ENCODE measurements around the gene PLS1.
A peak's percentile ranks its signal among the peaks of the same experiment; 100 is the strongest.

PLS1 gene

DNA sequence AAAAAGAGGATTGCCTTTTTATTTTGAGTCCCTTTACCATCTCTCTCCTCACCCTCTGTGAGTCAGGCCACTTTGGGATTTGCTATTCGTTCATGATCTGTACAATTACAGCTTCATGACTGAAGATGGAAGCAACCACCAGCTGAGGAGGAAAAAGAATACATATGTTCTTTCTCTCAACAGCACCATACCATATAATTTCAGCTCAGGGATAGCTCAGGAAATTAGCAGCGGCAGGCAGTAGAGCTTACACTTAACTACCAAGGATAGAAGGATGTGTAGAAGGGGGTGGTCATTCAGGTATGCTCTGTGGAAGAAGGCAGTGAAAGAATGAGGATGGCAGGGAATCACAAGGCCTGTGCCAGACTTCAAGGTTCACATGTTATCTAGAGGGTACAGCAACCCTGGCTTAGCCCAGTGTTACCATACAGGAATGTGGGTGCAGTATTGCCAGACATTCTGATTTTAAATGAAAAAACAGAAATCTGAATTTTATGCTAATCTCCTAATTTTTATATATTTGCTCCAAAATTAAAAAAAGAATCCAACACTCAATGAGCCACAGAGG, 17.9 kb downstream of the PLS1 start:
- H3K4me3 Mint-ChIP-seq: no peak overlapping the region
- no peaks in the 10 kb centered on the region for H3K36me3 Mint-ChIP-seq
- H3K4me1 Mint-ChIP-seq: no peaks in the 10 kb centered on the region
- H3K27ac Mint-ChIP-seq: no peak overlapping the region
- ATAC-seq (no peak), DNase-seq (ENCODE audit: low spot score in 2 of 2) (no peak)
- H3K9me3 Mint-ChIP-seq: no peaks in the 10 kb centered on the region

DNA sequence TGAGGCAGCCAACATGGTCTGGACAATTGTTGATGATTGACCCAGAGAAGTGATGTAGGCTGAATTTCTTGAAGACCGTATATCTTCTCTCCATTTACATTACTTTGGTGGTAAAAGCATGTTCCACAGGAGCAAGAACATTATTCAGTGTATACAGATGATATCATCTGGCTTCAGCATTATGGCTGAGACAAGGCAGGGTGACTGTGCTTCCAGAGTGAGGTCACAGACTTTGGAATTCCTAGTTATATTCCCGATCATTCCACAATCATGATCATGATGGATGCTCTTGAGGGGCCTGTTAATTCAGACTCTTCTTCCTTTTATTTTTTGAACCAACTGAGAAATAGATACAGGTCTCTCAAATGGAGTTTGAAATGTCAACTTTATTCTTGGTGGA, 19.0 kb downstream of the PLS1 start:
- Mint-ChIP-seq H3K4me1 (no peaks in the 10 kb centered on the region), H3K36me3 (no peaks in the 10 kb centered on the region), H3K9me3 (no peaks in the 10 kb centered on the region), H3K27ac (no peak overlapping the region), H3K4me3 (no peak overlapping the region)
- ATAC-seq: no peak
- no peak for DNase-seq (ENCODE audit: low spot score in 2 of 2)

DNA sequence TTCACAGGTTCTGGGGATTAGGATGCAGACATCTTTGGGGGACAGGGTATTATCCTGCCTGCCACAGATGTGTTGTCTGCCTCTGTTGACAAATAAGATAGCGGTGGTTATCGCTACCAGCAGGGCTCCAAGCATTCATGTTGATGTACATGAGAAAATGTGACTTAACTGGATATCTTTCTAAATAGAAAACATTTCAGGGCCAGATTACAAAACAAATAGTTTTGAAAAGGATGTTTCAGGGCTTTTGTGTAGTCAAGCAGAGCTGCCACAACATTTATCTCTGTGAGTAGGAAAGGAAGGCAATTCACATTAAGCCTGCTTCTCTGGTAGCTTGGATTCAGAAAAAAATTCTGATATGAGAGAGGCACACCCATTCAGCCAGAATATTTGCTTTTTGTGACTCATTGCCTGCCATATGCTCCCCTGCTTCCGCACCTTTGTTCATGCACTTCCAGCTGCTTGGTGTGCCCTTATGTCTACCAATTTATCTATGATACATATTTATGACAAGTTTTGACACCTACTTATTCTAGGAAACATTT, 22.8 kb downstream of the PLS1 start:
- Mint-ChIP-seq H3K36me3 (no peaks in the 10 kb centered on the region), H3K4me1 (no peaks in the 10 kb centered on the region), H3K9me3 (no peaks in the 10 kb centered on the region), H3K4me3 (no peak overlapping the region), H3K27ac (no peak overlapping the region)
- ATAC-seq (no peak), DNase-seq (ENCODE audit: low spot score in 2 of 2) (no peak)

DNA sequence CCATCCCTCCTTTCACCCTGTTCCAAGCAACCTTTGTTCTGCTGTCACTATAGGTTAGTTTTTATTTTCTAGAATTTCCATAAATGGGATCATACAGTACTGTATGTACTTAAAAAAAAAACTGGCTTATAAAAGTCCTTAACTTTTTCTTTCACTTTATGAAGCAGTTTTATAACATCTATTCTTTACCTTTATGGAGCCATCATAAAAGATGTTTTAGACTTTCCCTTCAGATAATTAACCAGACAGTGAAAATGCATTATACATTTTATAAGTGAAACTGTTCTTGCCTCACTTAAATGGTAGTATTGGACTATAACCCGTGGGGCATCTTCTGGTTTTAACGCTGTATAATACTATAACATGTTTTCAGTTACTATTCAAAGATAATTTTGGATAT, 26.2 kb downstream of the PLS1 start:
- H3K36me3 Mint-ChIP-seq: no peaks in the 10 kb centered on the region
- H3K27ac Mint-ChIP-seq: no peak overlapping the region
- H3K4me3 Mint-ChIP-seq: no peak overlapping the region
- DNase-seq (ENCODE audit: low spot score in 2 of 2) (no peak), ATAC-seq (no peak)
- no peaks in the 10 kb centered on the region for H3K9me3 Mint-ChIP-seq
- no peaks in the 10 kb centered on the region for H3K4me1 Mint-ChIP-seq

DNA sequence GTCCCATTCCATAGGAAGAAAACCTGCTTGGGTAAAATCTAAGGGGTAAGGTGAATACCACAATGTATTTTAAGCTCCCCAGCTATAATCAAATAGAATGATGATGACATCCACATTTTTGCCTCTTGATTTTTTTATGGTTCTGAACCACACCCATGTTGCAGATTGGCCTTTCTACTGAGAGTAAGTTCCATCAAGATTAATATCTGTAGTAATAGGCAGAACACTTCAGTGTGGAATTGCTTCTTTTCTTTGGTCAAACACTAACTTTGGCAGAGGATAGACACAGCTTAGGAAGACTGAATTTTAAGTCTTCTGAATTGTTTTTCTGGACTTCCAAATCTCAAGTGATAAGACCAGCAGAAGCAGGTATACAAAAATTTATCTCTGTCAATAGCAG, 27.0 kb downstream of the PLS1 start:
- Mint-ChIP-seq H3K9me3 (no peaks in the 10 kb centered on the region), H3K4me1 (no peaks in the 10 kb centered on the region), H3K36me3 (no peaks in the 10 kb centered on the region), H3K4me3 (no peak overlapping the region), H3K27ac (no peak overlapping the region)
- DNase-seq (ENCODE audit: low spot score in 2 of 2) (no peak), ATAC-seq (no peak)

DNA sequence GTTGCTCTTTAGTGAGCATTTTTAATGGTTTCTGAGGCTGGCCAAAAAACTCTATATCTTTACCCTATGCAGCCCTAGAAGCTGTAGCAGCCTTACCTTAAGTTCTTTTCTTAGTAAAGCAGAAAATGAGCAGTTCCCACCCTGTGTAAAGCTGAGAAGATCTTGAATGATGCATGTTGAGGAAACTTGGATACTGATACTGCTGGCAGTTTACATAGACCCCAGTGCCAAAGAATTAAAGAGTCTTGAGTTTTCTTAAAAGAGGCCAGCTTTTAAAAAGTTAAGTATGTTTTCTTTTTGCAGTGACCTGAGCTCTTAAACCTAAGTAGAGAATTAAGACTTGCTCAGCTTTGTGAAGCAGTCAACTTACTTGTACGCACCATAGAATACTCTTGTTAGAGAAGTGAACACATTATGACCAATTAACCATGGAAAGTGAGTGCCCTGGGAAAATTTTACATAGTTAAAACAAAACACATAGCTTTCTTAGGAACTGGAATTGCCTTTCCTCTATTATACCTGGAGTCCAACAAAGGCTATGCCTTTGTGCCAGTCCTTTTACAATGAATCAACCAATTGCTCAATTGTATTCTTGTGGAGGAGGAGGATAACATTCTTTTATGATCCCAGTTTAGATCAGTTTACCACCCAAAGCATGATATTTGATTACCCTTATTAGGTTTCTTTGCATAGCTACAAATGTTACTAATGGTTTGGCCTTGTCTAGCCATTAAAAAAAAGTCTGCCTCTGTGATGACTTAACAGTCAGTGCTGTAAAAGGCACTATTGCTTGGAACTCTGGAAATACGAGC, 28.4 kb downstream of the PLS1 start:
- ATAC-seq (no peak), DNase-seq (ENCODE audit: low spot score in 2 of 2) (no peak)
- no peak overlapping the region for H3K4me3 Mint-ChIP-seq
- H3K27ac Mint-ChIP-seq: no peak overlapping the region
- H3K9me3 Mint-ChIP-seq: no peaks in the 10 kb centered on the region
- no peaks in the 10 kb centered on the region for H3K4me1 Mint-ChIP-seq
- no peaks in the 10 kb centered on the region for H3K36me3 Mint-ChIP-seq

DNA sequence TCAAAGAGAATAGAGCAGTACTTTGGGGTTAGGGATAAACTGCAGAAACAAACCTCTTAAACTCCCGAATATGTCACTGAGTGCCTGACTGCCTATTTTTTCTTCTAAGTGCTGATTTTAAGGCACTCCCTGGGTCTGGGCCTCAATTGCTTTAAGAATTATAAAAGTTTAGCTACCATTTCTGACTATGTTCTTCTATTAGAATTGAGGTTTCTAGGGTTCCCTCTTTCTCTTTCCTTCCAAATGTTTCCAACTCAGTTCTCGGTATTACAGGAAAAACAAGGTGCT, 28.9 kb downstream of the PLS1 start:
- Mint-ChIP-seq H3K36me3 (no peaks in the 10 kb centered on the region), H3K4me1 (no peaks in the 10 kb centered on the region), H3K27ac (no peak overlapping the region), H3K4me3 (no peak overlapping the region), H3K9me3 (no peaks in the 10 kb centered on the region)
- DNase-seq (ENCODE audit: low spot score in 2 of 2) (no peak), ATAC-seq (no peak)

DNA sequence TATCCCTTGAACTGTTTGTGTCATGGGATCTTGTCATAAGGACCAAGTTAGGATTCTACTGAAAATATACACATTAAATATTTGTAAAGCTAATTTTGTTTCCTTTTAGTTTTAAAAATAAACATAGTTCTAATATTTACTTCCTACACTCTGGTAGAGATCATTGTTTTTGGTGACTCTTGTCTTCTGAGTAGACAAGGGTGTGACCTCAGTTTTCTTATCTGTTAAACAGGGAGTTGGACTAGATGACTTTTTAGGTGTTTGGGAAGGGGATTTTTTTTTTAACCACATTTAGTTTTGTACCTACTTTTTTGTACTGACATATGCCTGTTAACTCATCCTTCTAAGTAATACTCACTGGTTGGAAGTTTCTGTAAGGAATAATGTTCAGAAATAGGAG, 30.8 kb downstream of the PLS1 start:
- Mint-ChIP-seq H3K4me3 (no peak overlapping the region), H3K9me3 (no peaks in the 10 kb centered on the region), H3K27ac (no peak overlapping the region), H3K4me1 (no peaks in the 10 kb centered on the region), H3K36me3 (no peaks in the 10 kb centered on the region)
- no peak for ATAC-seq
- DNase-seq (ENCODE audit: low spot score in 2 of 2): no peak

DNA sequence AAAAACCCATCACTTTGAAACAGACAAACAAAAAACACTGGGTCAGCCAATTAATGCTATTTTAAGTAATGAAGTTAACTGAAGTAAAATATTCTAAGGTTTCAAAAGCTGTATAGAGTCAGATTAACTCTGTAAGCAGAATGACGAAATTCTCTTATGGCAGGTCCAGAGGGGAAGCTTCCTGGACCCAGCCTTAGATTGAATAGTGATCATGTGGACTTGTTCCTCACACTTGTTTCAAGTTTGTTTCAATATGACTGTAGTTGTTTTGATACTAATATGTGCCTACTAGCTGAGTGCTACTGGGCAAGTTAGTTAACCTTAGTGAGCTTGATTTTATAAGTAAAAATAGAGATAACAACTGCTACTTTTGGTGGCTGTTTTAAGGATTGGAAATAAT, 32.6 kb downstream of the PLS1 start:
- ATAC-seq (peak; percentile 65), DNase-seq (ENCODE audit: low spot score in 2 of 2) (no peak)

DNA sequence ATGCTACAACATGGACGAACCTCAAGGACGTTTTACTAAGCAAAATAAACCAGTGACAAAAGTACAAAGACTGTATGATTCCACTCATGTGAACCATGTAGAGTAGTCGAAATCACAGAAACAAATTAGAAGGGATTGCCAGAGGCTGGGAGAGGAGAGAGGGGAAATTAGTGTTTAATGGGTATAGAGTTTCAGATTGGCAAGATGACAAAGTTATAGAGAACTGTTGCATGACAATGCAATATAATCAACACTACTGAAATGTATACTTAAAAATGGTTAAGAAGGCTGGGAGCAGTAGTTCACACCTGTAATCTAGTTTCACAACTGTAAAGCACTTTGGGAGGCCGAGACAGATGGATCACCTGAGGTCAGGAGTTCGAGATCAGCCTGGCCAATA, 36.9 kb downstream of the PLS1 start:
- Mint-ChIP-seq H3K27ac (no peak overlapping the region), H3K4me1 (no peaks in the 10 kb centered on the region), H3K36me3 (no peaks in the 10 kb centered on the region), H3K4me3 (no peak overlapping the region), H3K9me3 (no peaks in the 10 kb centered on the region)
- DNase-seq (ENCODE audit: low spot score in 2 of 2) (no peak), ATAC-seq (no peak)

More for the DNA sequence above, 32.6 kb downstream of the PLS1 start:
- H3K4me1 Mint-ChIP-seq: no peaks in the 10 kb centered on the region
- no peaks in the 10 kb centered on the region for H3K36me3 Mint-ChIP-seq
- no peaks in the 10 kb centered on the region for H3K9me3 Mint-ChIP-seq
- no peak overlapping the region for H3K4me3 Mint-ChIP-seq
- H3K27ac Mint-ChIP-seq: no peak overlapping the region

DNA sequence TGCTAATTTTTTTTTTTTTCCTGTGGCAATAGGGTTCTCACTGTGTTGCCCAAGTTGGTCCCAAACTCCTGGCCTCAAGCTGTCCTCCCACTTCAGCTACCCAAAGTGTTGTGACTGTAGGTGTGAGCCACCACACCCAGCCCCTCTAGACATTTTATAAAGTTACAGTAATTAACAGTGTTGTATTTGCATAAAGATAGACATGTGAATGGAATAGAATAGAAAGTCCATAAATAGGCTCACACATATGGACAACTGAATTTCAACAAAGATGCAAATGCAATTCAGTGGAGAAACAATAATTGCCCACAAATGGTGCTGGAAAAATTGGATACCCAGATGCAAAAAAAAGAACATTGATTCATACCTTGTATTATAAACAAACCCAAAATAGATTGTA, 39.9 kb downstream of the PLS1 start:
- H3K9me3 Mint-ChIP-seq: no peaks in the 10 kb centered on the region
- H3K27ac Mint-ChIP-seq: no peak overlapping the region
- DNase-seq (ENCODE audit: low spot score in 2 of 2) (no peak), ATAC-seq (no peak)
- H3K4me1 Mint-ChIP-seq: no peaks in the 10 kb centered on the region
- no peak overlapping the region for H3K4me3 Mint-ChIP-seq
- no peaks in the 10 kb centered on the region for H3K36me3 Mint-ChIP-seq

DNA sequence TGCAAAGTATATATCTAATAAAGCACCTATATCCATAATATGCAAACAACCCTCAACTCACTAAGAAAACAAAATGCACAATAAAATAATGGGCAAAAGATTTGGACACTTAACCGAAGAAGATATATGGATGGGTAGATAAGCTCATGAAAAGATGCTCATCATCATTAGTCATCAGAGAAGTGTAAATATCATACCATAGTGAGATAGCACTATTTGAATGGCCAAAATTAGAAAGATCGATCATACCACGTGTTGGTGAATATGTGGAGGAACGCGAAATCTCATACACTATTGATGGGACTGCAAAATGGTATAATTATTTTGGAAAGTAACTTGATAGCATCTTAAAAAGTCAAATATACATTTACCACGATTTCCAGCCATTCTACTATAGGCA, 40.5 kb downstream of the PLS1 start:
- Mint-ChIP-seq H3K4me3 (no peak overlapping the region), H3K9me3 (no peaks in the 10 kb centered on the region), H3K36me3 (no peaks in the 10 kb centered on the region), H3K4me1 (no peaks in the 10 kb centered on the region), H3K27ac (no peak overlapping the region)
- DNase-seq (ENCODE audit: low spot score in 2 of 2) (no peak), ATAC-seq (no peak)

DNA sequence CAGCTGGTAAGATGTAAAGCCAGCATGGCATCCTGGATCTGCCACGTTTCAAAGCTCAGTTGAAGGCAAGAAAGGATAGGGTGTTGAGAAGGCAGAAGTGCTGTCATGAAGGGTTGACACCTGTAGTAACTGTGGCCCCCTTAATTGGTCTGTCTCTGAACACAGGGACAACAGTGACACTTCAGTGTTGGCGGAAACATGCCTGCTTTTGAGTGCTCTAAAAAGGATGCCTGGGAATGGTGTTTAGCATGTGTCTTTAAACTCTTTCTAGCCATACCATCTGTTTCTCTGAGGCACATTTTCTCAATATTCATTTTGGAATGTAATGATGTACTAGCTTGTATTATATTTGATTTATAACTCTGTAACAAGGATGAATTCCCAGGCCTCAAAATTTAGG, 42.1 kb downstream of the PLS1 start:
- Mint-ChIP-seq H3K27ac (no peak overlapping the region), H3K36me3 (no peaks in the 10 kb centered on the region), H3K9me3 (no peaks in the 10 kb centered on the region), H3K4me1 (no peaks in the 10 kb centered on the region), H3K4me3 (no peak overlapping the region)
- DNase-seq (ENCODE audit: low spot score in 2 of 2) (no peak), ATAC-seq (no peak)

DNA sequence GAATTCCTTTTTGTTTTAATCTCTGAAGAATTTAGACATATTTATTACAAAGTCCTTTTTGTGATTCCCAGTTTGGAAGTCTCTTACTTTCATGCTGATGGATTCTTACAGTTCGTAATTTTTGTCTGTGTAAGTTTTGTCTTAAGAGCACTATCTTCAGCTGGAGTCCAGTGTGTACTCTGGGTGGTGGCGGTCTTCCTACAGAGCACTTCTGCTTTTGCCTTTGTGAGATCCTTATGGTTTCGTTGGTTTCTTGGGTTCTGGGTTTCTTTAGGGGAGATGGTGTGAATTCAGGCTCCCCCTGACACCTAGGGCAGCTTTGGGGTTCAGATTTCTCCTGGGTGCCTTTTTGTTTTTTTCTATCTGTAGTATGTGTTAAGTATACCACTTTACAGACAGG, 45.3 kb downstream of the PLS1 start:
- ATAC-seq (no peak), DNase-seq (ENCODE audit: low spot score in 2 of 2) (no peak)
- H3K4me3 Mint-ChIP-seq: no peak overlapping the region
- no peak overlapping the region for H3K27ac Mint-ChIP-seq
- no peaks in the 10 kb centered on the region for H3K4me1 Mint-ChIP-seq
- no peaks in the 10 kb centered on the region for H3K9me3 Mint-ChIP-seq
- no peaks in the 10 kb centered on the region for H3K36me3 Mint-ChIP-seq

DNA sequence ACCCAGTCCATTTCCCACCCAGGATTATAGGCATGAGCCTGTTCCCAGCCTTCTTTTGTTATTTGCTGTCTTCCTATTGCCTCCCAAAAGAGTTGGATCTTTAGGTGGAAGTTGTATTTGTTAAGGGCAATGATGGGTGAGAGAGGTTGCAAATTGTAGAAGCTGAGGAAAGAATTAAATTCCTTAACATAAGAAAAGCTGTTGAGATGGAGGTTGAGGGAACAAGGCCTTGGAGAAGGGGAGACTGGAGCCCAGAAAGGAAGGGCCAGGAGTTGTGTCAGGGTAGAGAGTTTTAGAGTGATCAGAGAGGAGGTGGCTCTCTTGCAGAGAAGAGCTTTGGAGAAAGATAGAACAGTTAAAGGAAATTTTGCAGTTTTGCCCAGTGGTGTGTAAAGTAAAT, 46.8 kb downstream of the PLS1 start:
- no peaks in the 10 kb centered on the region for H3K9me3 Mint-ChIP-seq
- no peak overlapping the region for H3K27ac Mint-ChIP-seq
- ATAC-seq (no peak), DNase-seq (ENCODE audit: low spot score in 2 of 2) (no peak)
- no peak overlapping the region for H3K4me3 Mint-ChIP-seq
- no peaks in the 10 kb centered on the region for H3K36me3 Mint-ChIP-seq
- H3K4me1 Mint-ChIP-seq: no peaks in the 10 kb centered on the region

DNA sequence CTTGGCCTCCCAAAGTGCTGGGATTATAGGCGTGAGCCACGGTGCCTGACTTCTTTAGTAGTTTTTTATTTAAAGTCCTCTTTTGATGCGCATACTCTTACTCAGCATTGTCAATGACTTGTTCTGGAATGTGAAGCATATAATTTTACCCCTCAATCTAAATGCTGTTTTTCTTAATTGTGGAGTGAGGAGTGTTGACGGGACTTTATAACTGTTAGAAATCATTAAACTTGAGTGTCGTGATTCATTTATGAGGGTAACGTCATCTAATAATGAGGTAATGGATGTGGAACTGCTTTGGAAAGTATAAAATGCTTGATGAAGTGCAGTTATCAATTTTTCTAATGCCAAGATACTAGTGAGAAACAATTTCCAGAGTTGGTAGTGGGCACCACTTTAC, 48.3 kb downstream of the PLS1 start:
- no peaks in the 10 kb centered on the region for H3K9me3 Mint-ChIP-seq

More for the DNA sequence above, 48.3 kb downstream of the PLS1 start:
- ATAC-seq: no peak
- Mint-ChIP-seq H3K4me1 (no peaks in the 10 kb centered on the region), H3K27ac (no peak overlapping the region), H3K36me3 (no peaks in the 10 kb centered on the region), H3K4me3 (no peak overlapping the region)
- DNase-seq (ENCODE audit: low spot score in 2 of 2): no peak
